Sciatic nerve (tissue), 2 donors: ENCODE results near the gene BICRA. TPM values are rescaled to one million over a fixed set of nuclear protein-coding genes. Genes with fewer than 3 reads are reported as not detected.

ENCODE experiments used
- ATAC-seq: fragments of 200-7000 bp; cut with Tn5 transposase; one replicate; pipeline ENCODE4 v1.9.1; 2020; ENCODE audit warnings: mild to moderate bottlenecking, moderate library complexity
- DNase-seq: peaks from one replicate; pipeline ENCODE4 v3.0.0-alpha.2; 2020; ENCODE audit warnings: low spot score
- intact Hi-C: fragments of 100-400 bp; cut with DNase I; formaldehyde crosslinking; loops from one replicate; pipeline ENCODE4 v1.14.2; 2022
- total RNA-seq: library from RNA; stranded (reverse); fragmentation: NEBNext Ultra II Directional; extraction: Animal tissue kit (Norgen Biotek cat#: 25700); gene quantifications from one replicate; pipeline ENCODE4 v1.2.1, GENCODE V29; 2021
- donor health status: DM: no; HTN: no; CAD: no.
- donor health status: DM: no; HTN: no; CAD: no.

BICRA gene
- total RNA-seq, 1 donor from 2014 or later = 23.9 TPM

- no peak for DNase-seq
- intact Hi-C loops = no loop called here
- ATAC-seq = no peak
These were observed 72.0 kb downstream of the BICRA start for GRCh38 chr19:47680858-47681332.

- intact Hi-C loops = no loop called here
- no peak for ATAC-seq
- no peak for DNase-seq
These were observed 72.5 kb downstream of the BICRA start for GRCh38 chr19:47681388-47681787.

GRCh38 chr19:47681936-47682335 lies 73.0 kb downstream of the BICRA start:
- DNase-seq (no peak), ATAC-seq (no peak)
- intact Hi-C loops = no loop called here

GRCh38 chr19:47682939-47683338 lies 74.0 kb downstream of the BICRA start:
- intact Hi-C loops = no loop called here
- no peak for ATAC-seq
- DNase-seq = no peak

GRCh38 chr19:47686679-47687450 lies 77.9 kb downstream of the BICRA start:
- DNase-seq (no peak), ATAC-seq (no peak)
- intact Hi-C loops = no loop called here

GRCh38 chr19:47687906-47688305 lies 79.0 kb downstream of the BICRA start:
- intact Hi-C loops = no loop called here
- no peak for DNase-seq
- ATAC-seq = no peak

GRCh38 chr19:47691090-47691489 lies 82.2 kb downstream of the BICRA start:
- intact Hi-C loops = loop anchor here (10.0 kb wide), 1 partner anchor 166 kb away; no protein-coding TSS in a partner anchor
- no peak for ATAC-seq

GRCh38 chr19:47691782-47692181 lies 82.8 kb downstream of the BICRA start:
- ATAC-seq = no peak

More at GRCh38 chr19:47691090-47691489, 82.2 kb downstream of the BICRA start:
- no peak for DNase-seq

GRCh38 chr19:47693489-47693888 lies 84.6 kb downstream of the BICRA start:
- DNase-seq = no peak
- no peak for ATAC-seq
- intact Hi-C loops = loop anchor here (10.0 kb wide), 1 partner anchor 169 kb away; no protein-coding TSS in a partner anchor

More at GRCh38 chr19:47691782-47692181, 82.8 kb downstream of the BICRA start:
- DNase-seq = no peak
- intact Hi-C loops = loop anchor here (10.0 kb wide), 1 partner anchor 167 kb away; no protein-coding TSS in a partner anchor

GRCh38 chr19:47693903-47694302 lies 85.0 kb downstream of the BICRA start:
- no peak for ATAC-seq
- DNase-seq = no peak
- intact Hi-C loops = loop anchor here (10.0 kb wide), 1 partner anchor 169 kb away; no protein-coding TSS in a partner anchor

GRCh38 chr19:47694466-47695273 lies 85.7 kb downstream of the BICRA start:
- DNase-seq (no peak), ATAC-seq (no peak)
- intact Hi-C loops = loop anchor here (5.0 to 10.0 kb wide), 2 partner anchors 170 to 257 kb away; no protein-coding TSS in a partner anchor

- intact Hi-C loops = loop anchor here (5.0 to 10.0 kb wide), 2 partner anchors 171 to 258 kb away; no protein-coding TSS in a partner anchor
- ATAC-seq = no peak
- no peak for DNase-seq
These were observed 86.8 kb downstream of the BICRA start for GRCh38 chr19:47695533-47696262.

GRCh38 chr19:47696635-47697034 lies 87.7 kb downstream of the BICRA start:
- intact Hi-C loops = loop anchor here (5.0 to 10.0 kb wide), 2 partner anchors 172 to 259 kb away; no protein-coding TSS in a partner anchor
- DNase-seq = no peak
- ATAC-seq = no peak

GRCh38 chr19:47697863-47698609 lies 89.1 kb downstream of the BICRA start:
- intact Hi-C loops = loop anchor here (5.0 to 10.0 kb wide), 2 partner anchors 173 to 261 kb away; no protein-coding TSS in a partner anchor
- DNase-seq = peak; percentile 85
- peak; percentile 88 for ATAC-seq

GRCh38 chr19:47698631-47699359 lies 89.9 kb downstream of the BICRA start:
- ATAC-seq (peak; percentile 9), DNase-seq (no peak)
- intact Hi-C loops = loop anchor here (5.0 to 10.0 kb wide), 2 partner anchors 174 to 261 kb away; no protein-coding TSS in a partner anchor

- DNase-seq (no peak), ATAC-seq (peak; percentile 23)
- intact Hi-C loops = loop anchor here (5.0 to 10.0 kb wide), 2 partner anchors 175 to 262 kb away; no protein-coding TSS in a partner anchor
These were observed 90.5 kb downstream of the BICRA start for GRCh38 chr19:47699360-47699917.
